Measurements from ENCODE around the gene ANKS1B. TPM values are rescaled to one million over a fixed set of nuclear protein-coding genes. Genes with fewer than 3 reads are reported as not detected.

The ANKS1B gene
- total and polyA plus RNA-seq, 2 of the 4 experiments (the other 2 are of a cell fraction), result 0.17 to 0.18 TPM

DNA sequence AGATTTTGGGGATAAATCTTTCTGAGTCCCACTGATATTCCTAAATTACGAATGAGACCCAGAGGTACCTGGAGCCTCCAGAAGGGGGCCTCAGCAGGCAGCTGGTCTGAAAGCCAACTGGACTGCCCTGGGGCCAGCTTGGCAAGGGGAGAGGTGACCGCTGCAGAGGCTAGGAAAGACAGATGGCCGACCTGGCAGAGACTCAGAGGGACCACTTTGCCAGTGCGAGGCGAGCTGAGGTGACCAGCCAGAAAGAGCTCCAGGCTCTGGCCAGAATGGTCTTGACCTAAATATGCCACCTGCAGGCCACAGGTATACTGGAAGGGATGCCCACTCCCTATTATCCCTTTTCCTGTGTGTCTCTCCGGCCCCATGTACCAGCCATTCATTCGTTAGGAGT is 594.0 kb downstream of the ANKS1B start:
- H4K91ac ChIP-seq (ENCODE audit: insufficient read depth, low read depth, low read length), result no peak overlapping the region
- dilution Hi-C loops (cut with HindIII; ENCODE audit: low sequenced_read_pairs, unreplicated experiment) (no loop called here), intact Hi-C loops (cut with micrococcal nuclease) (no loop called here), in situ Hi-C loops (cut with MboI; ENCODE audit: low sequenced_read_pairs) (no loop called here)
- no peak overlapping the region for H4K5ac ChIP-seq (ENCODE audit: low read depth, low read length)
- no peak for ATAC-seq (ENCODE audit: low read depth)
- no peak overlapping the region for H2BK20ac ChIP-seq (ENCODE audit: low read depth, low read length)
- H2AK9ac ChIP-seq (replicated peaks; ENCODE audit: low read depth, low read length, poor library complexity), result no peak overlapping the region
- ChIA-PET POLR2A (ENCODE audit: unreplicated experiment) (no interaction called here), CTCF (interaction anchor here (0.8 kb wide), 1 partner anchor 25 kb away, joined by 3 read pairs; no protein-coding TSS in a partner anchor)
- H3K36me3 ChIP-seq (ENCODE audit: control insufficient read depth, insufficient read depth, low read length), result no peaks in the 10 kb centered on the region
- H3K9ac ChIP-seq (ENCODE audit: low read depth, low read length), result no peak overlapping the region
- peaks cover 4% of the 10 kb centered on the region; the same call in 1 of the 2 replicates for H3K9me3 ChIP-seq (ENCODE audit: control insufficient read depth, insufficient read depth, low read length)
- no peak overlapping the region for H3K14ac ChIP-seq (replicated peaks; ENCODE audit: low read depth, low read length)
- H2BK5ac ChIP-seq (ENCODE audit: low read depth, low read length, poor library complexity, severe bottlenecking), result no peak overlapping the region
- H2BK120ac ChIP-seq (ENCODE audit: low read depth, low read length), result no peak overlapping the region
- H3K18ac ChIP-seq (ENCODE audit: low read depth, low read length), result no peak overlapping the region
- H2AK5ac ChIP-seq (ENCODE audit: low read depth, low read length), result no peak overlapping the region
- H3K23ac ChIP-seq (ENCODE audit: low read depth, low read length), result no peak overlapping the region
- DNase-seq, result no peak
- no peaks in the 10 kb centered on the region for H4K20me1 ChIP-seq (ENCODE audit: insufficient read depth, low read length)
- H3K4ac ChIP-seq (ENCODE audit: low read depth, low read length), result no peak overlapping the region
- no peaks in the 10 kb centered on the region for H3K4me1 ChIP-seq (ENCODE audit: control insufficient read depth, insufficient read depth, low read length)
- BruUV-seq (replicated peaks), result no TSS peak
- 53% methylated on average over 6 of the region's 7 CpGs; no CpG with 5 or more reads in 1 of the 2 experiments for WGBS, 2 experiments (ENCODE audit: extremely low coverage in 2 of 2, insufficient read length in 1 of 2)
- H2AFZ ChIP-seq (replicated peaks; ENCODE audit: low read length, poor library complexity), result no peak overlapping the region
- H4K8ac ChIP-seq (ENCODE audit: low read depth in 2 of 2, low read length in 2 of 2), result no peak overlapping the region
- no peaks in the 10 kb centered on the region for H3K79me1 ChIP-seq (ENCODE audit: low read depth in 1 of 2, low read length in 2 of 2)
- no peak overlapping the region for H2BK15ac ChIP-seq (ENCODE audit: low read depth, low read length)
- H3K27me3 ChIP-seq (ENCODE audit: control insufficient read depth, insufficient read depth, low read length), result no peaks in the 10 kb centered on the region
- TF ChIP-seq BHLHE40 (IDR thresholded peaks at IDR 0.05; ENCODE audit: low read depth, low read length) (no peak), CEBPB (IDR thresholded peaks at IDR 0.05; ENCODE audit: low read depth, low read length) (no peak), RAD21 (IDR thresholded peaks at IDR 0.05; ENCODE audit: low read length) (0 out of 2 replicates have a peak, but pooled peaks have one; percentile 12), MAFK (IDR thresholded peaks at IDR 0.05; ENCODE audit: low read depth, low read length) (no peak)
- TF ChIP-seq, protein P1, sequence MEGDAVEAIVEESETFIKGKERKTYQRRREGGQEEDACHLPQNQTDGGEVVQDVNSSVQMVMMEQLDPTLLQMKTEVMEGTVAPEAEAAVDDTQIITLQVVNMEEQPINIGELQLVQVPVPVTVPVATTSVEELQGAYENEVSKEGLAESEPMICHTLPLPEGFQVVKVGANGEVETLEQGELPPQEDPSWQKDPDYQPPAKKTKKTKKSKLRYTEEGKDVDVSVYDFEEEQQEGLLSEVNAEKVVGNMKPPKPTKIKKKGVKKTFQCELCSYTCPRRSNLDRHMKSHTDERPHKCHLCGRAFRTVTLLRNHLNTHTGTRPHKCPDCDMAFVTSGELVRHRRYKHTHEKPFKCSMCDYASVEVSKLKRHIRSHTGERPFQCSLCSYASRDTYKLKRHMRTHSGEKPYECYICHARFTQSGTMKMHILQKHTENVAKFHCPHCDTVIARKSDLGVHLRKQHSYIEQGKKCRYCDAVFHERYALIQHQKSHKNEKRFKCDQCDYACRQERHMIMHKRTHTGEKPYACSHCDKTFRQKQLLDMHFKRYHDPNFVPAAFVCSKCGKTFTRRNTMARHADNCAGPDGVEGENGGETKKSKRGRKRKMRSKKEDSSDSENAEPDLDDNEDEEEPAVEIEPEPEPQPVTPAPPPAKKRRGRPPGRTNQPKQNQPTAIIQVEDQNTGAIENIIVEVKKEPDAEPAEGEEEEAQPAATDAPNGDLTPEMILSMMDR (conservative IDR thresholded peaks at IDR 0.05; ENCODE audit: low read depth, low read length), result 0 out of 2 replicates have a peak, but pooled peaks have one; percentile 9
- no peak overlapping the region for H3K56ac ChIP-seq (ENCODE audit: extremely low read depth, insufficient read depth, low read length)
- H3K4me2 ChIP-seq (ENCODE audit: low read depth, low read length), result no peak overlapping the region
- H3K27ac ChIP-seq (ENCODE audit: insufficient read depth, low read length), result no peak overlapping the region
- H3K4me3 ChIP-seq (ENCODE audit: insufficient read depth, low read depth, low read length), result no peak overlapping the region
- no peaks in the 10 kb centered on the region for H3K9me1 ChIP-seq (ENCODE audit: insufficient read depth, low read length)

Measured in IMR-90 (cell line).